H1 (cell line): ENCODE measurements around the gene FOXN3. TPM values are rescaled to one million over a fixed set of nuclear protein-coding genes. Genes with fewer than 3 reads are reported as not detected.

Source experiments
- CTCF ChIA-PET: fragments of 300-600 bp; sonication (Branson Sonifier 250); formaldehyde crosslinking; loops from one replicate; lab custom pipeline; 2021; ENCODE audit not compliant: partially characterized antibody; lab: Charles Lee
- POLR2A ChIA-PET: fragments of 300-600 bp; sonication (Branson Sonifier 250); formaldehyde crosslinking; loops from one replicate; lab custom pipeline; 2021; ENCODE audit warnings: inconsistent platforms; ENCODE audit not compliant: partially characterized antibody; lab: Charles Lee
- DNase-seq, 2 experiments: peaks; one replicate each; pipeline versions ENCODE4 v3.0.0 to v3.0.0-alpha.2; 2010 to 2022; ENCODE audit warnings: low spot score in 2 of 2, low read depth in 1 of 2, mixed read lengths in 1 of 2
- FAIRE-seq: peaks from 2 replicates; lab custom pipeline; 2011; peaks lifted over from hg19 to GRCh38; lab: Jason Lieb, UNC
- H2AFZ ChIP-seq: 2 replicates; pipeline ENCODE4 v1.8.1; 2012; ENCODE audit warnings: low read length, inconsistent platforms
- H2AK5ac ChIP-seq: 2 replicates; pipeline ENCODE4 v1.6.1; 2013; ENCODE audit warnings: low read depth, low read length
- H2BK120ac ChIP-seq: replicated peaks from 2 replicates; pipeline ENCODE3; 2013; ENCODE audit warnings: low read depth, low read length, inconsistent platforms
- H2BK12ac ChIP-seq: 2 replicates; pipeline ENCODE4 v1.6.1; 2013; ENCODE audit warnings: low read depth, low read length
- H2BK15ac ChIP-seq: 2 replicates; pipeline ENCODE4 v1.6.1; 2013; ENCODE audit warnings: low read length
- H2BK20ac ChIP-seq: 2 replicates; pipeline ENCODE4 v1.6.1; 2013; ENCODE audit warnings: low read length
- H2BK5ac ChIP-seq: 2 replicates; pipeline ENCODE4 v1.6.1; 2013; ENCODE audit warnings: low read depth, low read length
- H3K14ac ChIP-seq: 2 replicates; pipeline ENCODE4 v1.6.1; 2013; ENCODE audit warnings: inconsistent platforms; ENCODE audit not compliant: insufficient read length
- H3K18ac ChIP-seq: 2 replicates; pipeline ENCODE4 v1.6.1; 2013; ENCODE audit warnings: low read length; ENCODE audit errors: extremely low read depth
- H3K23ac ChIP-seq: 2 replicates; pipeline ENCODE4 v1.6.1; 2013; ENCODE audit warnings: inconsistent platforms; ENCODE audit not compliant: insufficient read length
- H3K23me2 ChIP-seq: 2 replicates; pipeline ENCODE4 v1.6.1; 2013; ENCODE audit warnings: low read depth, low read length
- H3K27ac ChIP-seq: 2 replicates; pipeline ENCODE4 v1.6.1; 2011; ENCODE audit warnings: low read depth, low read length, inconsistent platforms
- H3K27me3 ChIP-seq, 4 experiments: replicated peaks in 1 of 4; 1 replicate in 1 of 4; 2 replicates in 3 of 4; pipeline versions ENCODE4 v1.6.1 to v1.8.1; 2011 to 2013; ENCODE audit warnings: low read length in 3 of 4, mild to moderate bottlenecking in 3 of 4, inconsistent platforms in 2 of 4, mixed read lengths in 2 of 4, moderate library complexity in 1 of 4; ENCODE audit not compliant: control insufficient read depth in 3 of 4, insufficient read depth in 3 of 4; ENCODE audit errors: extremely low read depth in 1 of 4
- H3K36me3 ChIP-seq, 4 experiments: 2 replicates each; pipeline versions ENCODE4 v1.6.1 to v1.8.1; 2011 to 2013; ENCODE audit warnings: mild to moderate bottlenecking in 4 of 4, low read length in 3 of 4, moderate library complexity in 2 of 4, control low read depth in 1 of 4, inconsistent platforms in 1 of 4; ENCODE audit not compliant: insufficient read depth in 4 of 4, control insufficient read depth in 2 of 4
- H3K4ac ChIP-seq: replicated peaks from 2 replicates; pipeline ENCODE3; 2013; ENCODE audit warnings: low read length, low read depth, mixed read lengths, inconsistent platforms; ENCODE audit not compliant: insufficient read length
- H3K4me1 ChIP-seq, 4 experiments: replicated peaks in 1 of 4; 1 replicate in 1 of 4; 2 replicates in 3 of 4; pipeline versions ENCODE4 v1.6.1 to v1.8.1; 2011 to 2013; ENCODE audit warnings: low read length in 3 of 4, inconsistent platforms in 2 of 4, mixed read lengths in 1 of 4; ENCODE audit not compliant: insufficient read depth in 4 of 4, control insufficient read depth in 3 of 4
- H3K4me2 ChIP-seq, 2 experiments: 2 replicates each; pipeline versions ENCODE4 v1.6.1 to v1.8.1; 2011 to 2013; ENCODE audit warnings: low read depth in 2 of 2, low read length in 2 of 2, control low read depth in 1 of 2, inconsistent platforms in 1 of 2, mild to moderate bottlenecking in 1 of 2; ENCODE audit not compliant: insufficient read depth in 1 of 2
- H3K4me3 ChIP-seq, 4 experiments: fragments of 200-600, 300-600 bp in 1 of 4; sonication (generic), shearing (Covaris generic), sonication (Bioruptor Twin) in 1 of 4; 2 replicates each; pipeline versions ENCODE4 v1.5.1 to v1.8.1; 2011 to 2016; ENCODE audit warnings: low read length in 4 of 4, low read depth in 3 of 4, control low read depth in 2 of 4, inconsistent platforms in 2 of 4, mild to moderate bottlenecking in 2 of 4, mixed read lengths in 1 of 4, moderate library complexity in 1 of 4; ENCODE audit not compliant: insufficient read depth in 2 of 4; ENCODE audit errors: extremely low read depth in 1 of 4
- H3K56ac ChIP-seq: replicated peaks from 2 replicates; pipeline ENCODE3; 2013; ENCODE audit warnings: low read depth, mild to moderate bottlenecking, mixed read lengths, low read length, inconsistent platforms; ENCODE audit not compliant: insufficient read length
- H3K79me1 ChIP-seq: 2 replicates; pipeline ENCODE4 v1.6.1; 2013; ENCODE audit warnings: low read depth, low read length, control low read depth
- H3K79me2 ChIP-seq, 2 experiments: 2 replicates each; pipeline versions ENCODE4 v1.6.1 to v1.8.1; 2012 to 2013; ENCODE audit warnings: low read length in 2 of 2, mild to moderate bottlenecking in 2 of 2, inconsistent platforms in 1 of 2; ENCODE audit not compliant: insufficient read depth in 2 of 2, control insufficient read depth in 1 of 2
- H3K9ac ChIP-seq, 4 experiments: replicated peaks in 1 of 4; 1 replicate in 1 of 4; 2 replicates in 3 of 4; pipeline versions ENCODE4 v1.6.1 to v1.8.1; 2011 to 2013; ENCODE audit warnings: low read depth in 3 of 4, low read length in 3 of 4, control low read depth in 2 of 4, mild to moderate bottlenecking in 2 of 4, moderate library complexity in 2 of 4, inconsistent platforms in 1 of 4; ENCODE audit errors: extremely low read depth in 1 of 4
- H3K9me3 ChIP-seq, 2 experiments: 2 replicates each; pipeline versions ENCODE4 v1.6.1 to v1.8.1; 2012 to 2013; ENCODE audit warnings: mild to moderate bottlenecking in 2 of 2, moderate library complexity in 2 of 2, control low read depth in 1 of 2, inconsistent platforms in 1 of 2, low read depth in 1 of 2, low read length in 1 of 2, mixed read lengths in 1 of 2; ENCODE audit not compliant: insufficient read depth in 2 of 2
- H4K20me1 ChIP-seq, 2 experiments: replicated peaks in 1 of 2; 2 replicates each; pipeline versions ENCODE3 to v1.8.1; 2011 to 2013; ENCODE audit warnings: inconsistent platforms in 2 of 2, low read length in 2 of 2, mild to moderate bottlenecking in 1 of 2; ENCODE audit not compliant: insufficient read depth in 2 of 2, control insufficient read depth in 1 of 2
- H4K5ac ChIP-seq: 2 replicates; pipeline ENCODE4 v1.6.1; 2013; ENCODE audit warnings: low read length, low read depth, mixed read lengths, inconsistent platforms; ENCODE audit not compliant: insufficient read length
- H4K8ac ChIP-seq: 2 replicates; pipeline ENCODE4 v1.8.0; 2013; ENCODE audit warnings: mild to moderate bottlenecking, moderate library complexity, low read length, inconsistent platforms; ENCODE audit not compliant: insufficient read depth; ENCODE audit errors: extremely low read depth
- H4K91ac ChIP-seq: replicated peaks from 2 replicates; pipeline ENCODE3; 2013; ENCODE audit warnings: low read length, mixed read lengths, inconsistent platforms; ENCODE audit not compliant: insufficient read length
- SP1 ChIP-seq: IDR thresholded peaks from 2 replicates; pipeline ENCODE4 v1.6.1; 2011; ENCODE audit warnings: low read depth, low read length
- WGBS, 2 experiments: shearing (Covaris generic) in 1 of 2; methylation state at CpG; one replicate each; pipeline versions ENCODE4 v1.1.6 to v1.1.7; 2013 to 2015; ENCODE audit warnings: low lambda C conversion rate in 2 of 2, mixed read lengths in 2 of 2, inconsistent platforms in 1 of 2, low coverage in 1 of 2, missing lambda C conversion rate in 1 of 2; ENCODE audit not compliant: insufficient replicate concordance in 2 of 2, insufficient coverage in 1 of 2, insufficient read length in 1 of 2; ENCODE audit errors: extremely low coverage in 1 of 2, missing lambda C conversion rate in 1 of 2; 5-methylcytosine and 5-hydroxymethylcytosine counted together
- polyA plus RNA-seq, 7 experiments: library from polyadenylated mRNA; depleted of rRNA in 3 of 7; stranded (reverse) in 5 of 7; unstranded in 2 of 7; fragments of >200 nt in 5 of 7; fragments of 200-250 nt in 2 of 7; gene quantifications; 1 replicate in 5 of 7; 2 replicates in 1 of 7; 4 replicates in 1 of 7; pipeline versions ENCODE4 v1.2.1 to v1.2.3, GENCODE V29; 2011 to 2013; ENCODE audit warnings: missing spikeins in 2 of 7, mixed read lengths in 2 of 7
- total RNA-seq: library from RNA; stranded (reverse); fragmentation: NEBNext Ultra II Directional; extraction: Animal tissue kit (Norgen Biotek cat#: 25700); gene quantifications from 2 replicates; pipeline ENCODE4 v1.2.1, GENCODE V29; 2021

Gene FOXN3
- total and polyA plus RNA-seq, 2 of the 8 experiments (the other 6 are each of a cell fraction or from before 2014, with no cell fraction given), result 52.6 to 178 TPM

GRCh38 chr14:89187501-89187900 lies 229.5 kb downstream of the FOXN3 start:
- FAIRE-seq, result no peak
- POLR2A ChIA-PET, result no interaction called here

More at GRCh38 chr14:89187501-89187900, 229.5 kb downstream of the FOXN3 start:
- Histone ChIP-seq H4K8ac (no peak overlapping the region; the same call in 1 of the 2 replicates), H3K79me1 (peaks cover 9% of the 10 kb centered on the region; the same call in 1 of the 2 replicates), H2BK15ac (no peak overlapping the region), H3K56ac (no peak overlapping the region), H3K18ac (no peak overlapping the region), H2BK20ac (no peak overlapping the region), H3K9ac (no peak overlapping the region), H2BK12ac (no peak overlapping the region), H3K27ac (no peak overlapping the region), H2BK5ac (no peak overlapping the region), H3K79me2 (peaks cover 0 to 9% of the 10 kb centered on the region in 2 experiments; a peak in 1 of 4 replicates), H3K27me3 (no peaks in the 10 kb centered on the region), H2AFZ (no peak overlapping the region), H4K5ac (no peak overlapping the region), H3K36me3 (peaks cover 0 to 25% (median 9%) of the 10 kb centered on the region in 4 experiments; a peak in 3 of 8 replicates), H3K4ac (no peak overlapping the region), H3K23me2 (no peaks in the 10 kb centered on the region), H3K23ac (no peak overlapping the region), H4K20me1 (peaks cover 3 to 6% of the 10 kb centered on the region in 2 experiments), H3K14ac (no peak overlapping the region), H3K4me2 (no peak overlapping the region), H2BK120ac (no peak overlapping the region), H4K91ac (no peak overlapping the region), H2AK5ac (no peak overlapping the region), H3K4me3 (no peak overlapping the region), H3K4me1 (peaks cover 0 to 10% (median 4%) of the 10 kb centered on the region in 4 experiments; a peak in 4 of 7 replicates), H3K9me3 (no peaks in the 10 kb centered on the region)
- CTCF ChIA-PET, result interaction anchor here (1.1 to 2.8 kb wide), 3 partner anchors 10 to 86 kb away, joined by 3 to 12 read pairs (median 6); no protein-coding TSS in a partner anchor
- WGBS, 2 experiments, result 91% methylated on average over 6 of the region's 6 CpGs; no CpG with 5 or more reads in 1 of the 2 experiments
- no peak for TF ChIP-seq SP1
- DNase-seq, result peak in 1 of 2 experiments; percentile 20
